Neural cell (in vitro differentiated cells): ENCODE results near the gene DOK7.

Experiments used
- POLR2AphosphoS5 ChIP-seq: IDR thresholded peaks from 2 replicates; pipeline ENCODE4 v1.6.1; 2012
- TF ChIP-seq, protein P1 (sequence below): fragments of 450-650 bp; IDR thresholded peaks from 2 replicates; pipeline ENCODE4 v1.5.1; 2014; ENCODE audit warnings: antibody characterized with exemption, mild to moderate bottlenecking, moderate library complexity; ENCODE audit not compliant: poor library complexity, severe bottlenecking

- TF ChIP-seq, protein P1, sequence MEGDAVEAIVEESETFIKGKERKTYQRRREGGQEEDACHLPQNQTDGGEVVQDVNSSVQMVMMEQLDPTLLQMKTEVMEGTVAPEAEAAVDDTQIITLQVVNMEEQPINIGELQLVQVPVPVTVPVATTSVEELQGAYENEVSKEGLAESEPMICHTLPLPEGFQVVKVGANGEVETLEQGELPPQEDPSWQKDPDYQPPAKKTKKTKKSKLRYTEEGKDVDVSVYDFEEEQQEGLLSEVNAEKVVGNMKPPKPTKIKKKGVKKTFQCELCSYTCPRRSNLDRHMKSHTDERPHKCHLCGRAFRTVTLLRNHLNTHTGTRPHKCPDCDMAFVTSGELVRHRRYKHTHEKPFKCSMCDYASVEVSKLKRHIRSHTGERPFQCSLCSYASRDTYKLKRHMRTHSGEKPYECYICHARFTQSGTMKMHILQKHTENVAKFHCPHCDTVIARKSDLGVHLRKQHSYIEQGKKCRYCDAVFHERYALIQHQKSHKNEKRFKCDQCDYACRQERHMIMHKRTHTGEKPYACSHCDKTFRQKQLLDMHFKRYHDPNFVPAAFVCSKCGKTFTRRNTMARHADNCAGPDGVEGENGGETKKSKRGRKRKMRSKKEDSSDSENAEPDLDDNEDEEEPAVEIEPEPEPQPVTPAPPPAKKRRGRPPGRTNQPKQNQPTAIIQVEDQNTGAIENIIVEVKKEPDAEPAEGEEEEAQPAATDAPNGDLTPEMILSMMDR, result no peak
- no peak for TF ChIP-seq POLR2AphosphoS5
Observed at GRCh38 chr4:3521621-3522325, 58.7 kb downstream of the DOK7 start.
